ENCODE measurements around the gene PREB. TPM values are rescaled to one million over a fixed set of nuclear protein-coding genes. Genes with fewer than 3 reads are reported as not detected.

The PREB gene
- total and polyA plus RNA-seq, 2 of the 13 experiments (the other 11 are each of a cell fraction or from before 2014, with no cell fraction given): 112 to 192 TPM

DNA sequence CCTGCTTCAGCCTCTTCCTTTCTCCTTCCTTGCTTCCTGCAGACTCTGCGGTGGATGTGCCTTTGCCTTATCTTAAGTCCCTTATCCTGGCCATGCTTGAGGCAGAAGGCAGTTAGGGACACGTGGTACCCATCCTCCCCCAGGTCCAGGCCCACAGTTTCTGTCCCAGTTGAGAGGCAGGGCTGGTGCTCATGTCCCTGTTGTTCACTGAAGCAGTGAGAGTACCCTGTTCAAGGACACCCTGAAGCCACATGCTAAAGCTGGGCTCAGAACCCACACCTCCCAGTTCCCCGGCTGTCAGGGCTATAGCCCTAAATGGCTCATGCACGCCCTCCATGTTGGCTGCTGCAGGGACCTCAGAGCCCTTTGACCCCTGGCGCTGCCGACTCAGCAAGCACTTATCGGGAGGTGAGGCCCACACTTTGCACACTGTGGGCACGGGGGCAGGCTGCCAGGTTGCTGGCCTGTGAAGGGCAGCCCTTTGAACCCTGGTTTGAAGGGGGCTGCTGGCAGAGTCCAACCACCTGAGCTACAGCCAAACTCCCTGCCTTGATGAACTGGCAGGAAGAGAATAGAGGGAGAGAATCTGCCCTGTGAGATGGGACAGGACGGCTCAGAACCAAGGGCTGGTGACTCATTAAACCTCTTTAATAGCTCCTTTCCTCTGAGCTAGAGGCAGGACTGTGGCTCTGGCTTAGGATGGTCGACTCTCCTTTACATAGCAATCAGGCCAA is 41.6 kb downstream of the PREB start (continued):
- no peak for TF ChIP-seq TMF1 (CRISPR knock-in tag; IDR thresholded peaks at IDR 0.05; ENCODE audit: low read depth)
- peak; percentile 41; the same call in 1 of the 2 replicates for TF ChIP-seq ZNF761 (CRISPR knock-in tag; conservative IDR thresholded peaks at IDR 0.05)
- TF ChIP-seq SOX6 (IDR thresholded peaks at IDR 0.05): no peak
- TF ChIP-seq SOX6 (CRISPR knock-in tag; IDR thresholded peaks at IDR 0.05): peak; percentile 83
- TF ChIP-seq ZFP36L2 (CRISPR knock-in tag; IDR thresholded peaks at IDR 0.05): peak; percentile 32; the same call in 1 of the 2 replicates
- peak; percentile 98 for TF ChIP-seq BRD4 (CRISPR knock-in tag; IDR thresholded peaks at IDR 0.05)
- TF ChIP-seq SAP130 (CRISPR knock-in tag; IDR thresholded peaks at IDR 0.05; ENCODE audit: low read depth): peak; percentile 93
- TF ChIP-seq, protein P1, sequence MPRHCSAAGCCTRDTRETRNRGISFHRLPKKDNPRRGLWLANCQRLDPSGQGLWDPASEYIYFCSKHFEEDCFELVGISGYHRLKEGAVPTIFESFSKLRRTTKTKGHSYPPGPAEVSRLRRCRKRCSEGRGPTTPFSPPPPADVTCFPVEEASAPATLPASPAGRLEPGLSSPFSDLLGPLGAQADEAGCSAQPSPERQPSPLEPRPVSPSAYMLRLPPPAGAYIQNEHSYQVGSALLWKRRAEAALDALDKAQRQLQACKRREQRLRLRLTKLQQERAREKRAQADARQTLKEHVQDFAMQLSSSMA (CRISPR knock-in tag; IDR thresholded peaks at IDR 0.05): peak; percentile 73; the same call in 1 of the 2 replicates
- TF ChIP-seq, protein P2, sequence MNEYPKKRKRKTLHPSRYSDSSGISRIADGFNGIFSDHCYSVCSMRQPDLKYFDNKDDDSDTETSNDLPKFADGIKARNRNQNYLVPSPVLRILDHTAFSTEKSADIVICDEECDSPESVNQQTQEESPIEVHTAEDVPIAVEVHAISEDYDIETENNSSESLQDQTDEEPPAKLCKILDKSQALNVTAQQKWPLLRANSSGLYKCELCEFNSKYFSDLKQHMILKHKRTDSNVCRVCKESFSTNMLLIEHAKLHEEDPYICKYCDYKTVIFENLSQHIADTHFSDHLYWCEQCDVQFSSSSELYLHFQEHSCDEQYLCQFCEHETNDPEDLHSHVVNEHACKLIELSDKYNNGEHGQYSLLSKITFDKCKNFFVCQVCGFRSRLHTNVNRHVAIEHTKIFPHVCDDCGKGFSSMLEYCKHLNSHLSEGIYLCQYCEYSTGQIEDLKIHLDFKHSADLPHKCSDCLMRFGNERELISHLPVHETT (CRISPR knock-in tag; conservative IDR thresholded peaks at IDR 0.05): peak; percentile 41; the same call in 1 of the 2 replicates
- peak; percentile 99 for TF ChIP-seq ZBTB7B (CRISPR knock-in tag; IDR thresholded peaks at IDR 0.05)
- TF ChIP-seq ZNF589 (CRISPR knock-in tag; conservative IDR thresholded peaks at IDR 0.05): no peak
- TF ChIP-seq ZNF766 (CRISPR knock-in tag; IDR thresholded peaks at IDR 0.05; ENCODE audit: borderline replicate concordance): 0 out of 2 replicates have a peak, but pooled peaks have one; percentile 53
- peak; percentile 96 for TF ChIP-seq ZNF431 (CRISPR knock-in tag; IDR thresholded peaks at IDR 0.05; ENCODE audit: borderline replicate concordance, low read depth)
- no peak for TF ChIP-seq NONO (IDR thresholded peaks at IDR 0.05)
- TF ChIP-seq NONO (CRISPR knock-in tag; conservative IDR thresholded peaks at IDR 0.05): peak; percentile 87
- TF ChIP-seq ZNF747 (CRISPR knock-in tag; IDR thresholded peaks at IDR 0.05; ENCODE audit: borderline replicate concordance): 0 out of 2 replicates have a peak, but pooled peaks have one; percentile 86
- no peak for TF ChIP-seq ZNF382 (CRISPR knock-in tag; IDR thresholded peaks at IDR 0.05; ENCODE audit: borderline replicate concordance)
- TF ChIP-seq ZNF20 (CRISPR knock-in tag; IDR thresholded peaks at IDR 0.05): no peak
- peak; percentile 66 for TF ChIP-seq SOX5 (CRISPR knock-in tag; IDR thresholded peaks at IDR 0.05; ENCODE audit: borderline replicate concordance)
- 0 out of 2 replicates have a peak, but pooled peaks have one; percentile 59 for TF ChIP-seq GLI4 (CRISPR knock-in tag; IDR thresholded peaks at IDR 0.05; ENCODE audit: borderline replicate concordance)
- TF ChIP-seq, protein P3, sequence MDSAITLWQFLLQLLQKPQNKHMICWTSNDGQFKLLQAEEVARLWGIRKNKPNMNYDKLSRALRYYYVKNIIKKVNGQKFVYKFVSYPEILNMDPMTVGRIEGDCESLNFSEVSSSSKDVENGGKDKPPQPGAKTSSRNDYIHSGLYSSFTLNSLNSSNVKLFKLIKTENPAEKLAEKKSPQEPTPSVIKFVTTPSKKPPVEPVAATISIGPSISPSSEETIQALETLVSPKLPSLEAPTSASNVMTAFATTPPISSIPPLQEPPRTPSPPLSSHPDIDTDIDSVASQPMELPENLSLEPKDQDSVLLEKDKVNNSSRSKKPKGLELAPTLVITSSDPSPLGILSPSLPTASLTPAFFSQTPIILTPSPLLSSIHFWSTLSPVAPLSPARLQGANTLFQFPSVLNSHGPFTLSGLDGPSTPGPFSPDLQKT (CRISPR knock-in tag; IDR thresholded peaks at IDR 0.05; ENCODE audit: borderline replicate concordance): no peak
- TF ChIP-seq ZNF782 (CRISPR knock-in tag; IDR thresholded peaks at IDR 0.05; ENCODE audit: borderline replicate concordance): no peak; the same call in 1 of the 2 replicates
- TF ChIP-seq ZNF724P (CRISPR knock-in tag; IDR thresholded peaks at IDR 0.05; ENCODE audit: borderline replicate concordance): peak; percentile 38; the same call in 1 of the 2 replicates
- no peak for TF ChIP-seq LCORL (IDR thresholded peaks at IDR 0.05)
- TF ChIP-seq LCORL (CRISPR knock-in tag; IDR thresholded peaks at IDR 0.05): peak; percentile 16; the same call in 1 of the 2 replicates
- TF ChIP-seq, protein P4, sequence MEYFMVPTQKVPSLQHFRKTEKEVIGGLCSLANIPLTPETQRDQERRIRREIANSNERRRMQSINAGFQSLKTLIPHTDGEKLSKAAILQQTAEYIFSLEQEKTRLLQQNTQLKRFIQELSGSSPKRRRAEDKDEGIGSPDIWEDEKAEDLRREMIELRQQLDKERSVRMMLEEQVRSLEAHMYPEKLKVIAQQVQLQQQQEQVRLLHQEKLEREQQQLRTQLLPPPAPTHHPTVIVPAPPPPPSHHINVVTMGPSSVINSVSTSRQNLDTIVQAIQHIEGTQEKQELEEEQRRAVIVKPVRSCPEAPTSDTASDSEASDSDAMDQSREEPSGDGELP (IDR thresholded peaks at IDR 0.05; ENCODE audit: borderline replicate concordance, low read depth): peak; percentile 68; the same call in 1 of the 2 replicates

Data from HepG2 (cell line).